HepG2 (cell line): ENCODE results near the gene SPATS2.

ENCODE experiments used
- CEBPB ChIP-seq: IDR thresholded peaks from 2 replicates; pipeline ENCODE4 v1.6.1; 2011; ENCODE audit warnings: low read depth, low read length, improper control_type of control experiment, borderline replicate concordance
- CTCF ChIP-seq: sonication (generic); formaldehyde crosslinking; IDR thresholded peaks from 2 replicates; pipeline ENCODE4 v1.5.0; 2020; ENCODE audit warnings: mild to moderate bottlenecking, missing genetic modification reagents, moderate library complexity
- MEIS1 ChIP-seq: sonication (generic); formaldehyde crosslinking; IDR thresholded peaks from 2 replicates; pipeline ENCODE4 v1.9.0; 2021; ENCODE audit warnings: mild to moderate bottlenecking, missing genetic modification reagents, moderate library complexity, borderline replicate concordance
- MIER3 ChIP-seq: IDR thresholded peaks from 2 replicates; pipeline ENCODE4 v1.6.1; 2016; ENCODE audit warnings: missing compliant biosample characterization, borderline replicate concordance
- NFRKB ChIP-seq: fragments of 450-650 bp; IDR thresholded peaks from 2 replicates; pipeline ENCODE4 v1.6.1; 2017
- POLR2A ChIP-seq, 2 experiments: IDR thresholded peaks; 2 replicates each; pipeline ENCODE4 v1.6.1; 2011; ENCODE audit warnings: low read depth in 2 of 2, low read length in 2 of 2, mild to moderate bottlenecking in 1 of 2, moderate library complexity in 1 of 2; ENCODE audit not compliant: insufficient read depth in 1 of 2
- TCF7 ChIP-seq: sonication (generic); IDR thresholded peaks from 2 replicates; pipeline ENCODE4 v1.6.1; 2016; ENCODE audit warnings: antibody characterized with exemption, low read depth
- ZNF441 ChIP-seq: sonication (generic); formaldehyde crosslinking; IDR thresholded peaks from 2 replicates; pipeline ENCODE4 v1.7.0; 2021; ENCODE audit warnings: missing genetic modification reagents, borderline replicate concordance
- ZNF589 ChIP-seq: sonication (generic); formaldehyde crosslinking; conservative IDR thresholded peaks from 2 replicates; pipeline ENCODE4 v1.8.0; 2022; ENCODE audit warnings: mild to moderate bottlenecking, moderate library complexity, missing genetic modification reagents
- ZNF670 ChIP-seq: sonication (generic); formaldehyde crosslinking; IDR thresholded peaks from 2 replicates; pipeline ENCODE4 v1.8.0; 2022; ENCODE audit warnings: mild to moderate bottlenecking, missing genetic modification reagents, borderline replicate concordance
- ZNF800 ChIP-seq: sonication (generic); formaldehyde crosslinking; IDR thresholded peaks from 2 replicates; pipeline ENCODE4 v1.4.0; 2020; ENCODE audit warnings: missing genetic modification reagents
- TF ChIP-seq, protein P1 (sequence below): sonication (generic); formaldehyde crosslinking; IDR thresholded peaks from 2 replicates; pipeline ENCODE4 v1.4.0; 2020; ENCODE audit warnings: missing genetic modification reagents, mild to moderate bottlenecking, borderline replicate concordance
- TF ChIP-seq, protein P2 (sequence below): sonication (generic); formaldehyde crosslinking; IDR thresholded peaks from 2 replicates; pipeline ENCODE4 v1.4.0; 2020; ENCODE audit warnings: missing genetic modification reagents

DNA sequence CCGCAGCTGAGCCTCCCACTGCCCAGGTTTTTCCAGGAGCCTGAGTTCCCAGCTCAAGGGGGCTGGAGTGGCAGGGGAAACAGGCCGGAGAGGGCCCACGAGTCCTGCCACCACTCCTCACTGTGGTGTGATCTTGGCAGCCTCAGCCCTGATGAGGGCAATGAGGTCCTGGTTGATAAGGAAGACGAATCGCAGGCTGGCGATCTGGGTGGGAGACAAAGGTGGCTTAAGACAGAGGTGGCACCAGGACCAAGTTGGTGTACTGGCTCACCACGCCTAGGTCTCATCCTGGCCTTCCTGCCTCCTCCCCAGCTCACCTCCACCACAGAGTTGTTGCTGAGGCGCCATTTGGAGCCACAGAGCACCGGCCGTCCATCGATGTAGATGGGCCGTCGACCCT is 191.3 kb downstream of the SPATS2 start:
- no peak for TF ChIP-seq CTCF (CRISPR knock-in tag)
- no peak for TF ChIP-seq TCF7
- no peak for TF ChIP-seq ZNF441 (CRISPR knock-in tag)
- no peak for TF ChIP-seq CEBPB
- TF ChIP-seq, protein P1, sequence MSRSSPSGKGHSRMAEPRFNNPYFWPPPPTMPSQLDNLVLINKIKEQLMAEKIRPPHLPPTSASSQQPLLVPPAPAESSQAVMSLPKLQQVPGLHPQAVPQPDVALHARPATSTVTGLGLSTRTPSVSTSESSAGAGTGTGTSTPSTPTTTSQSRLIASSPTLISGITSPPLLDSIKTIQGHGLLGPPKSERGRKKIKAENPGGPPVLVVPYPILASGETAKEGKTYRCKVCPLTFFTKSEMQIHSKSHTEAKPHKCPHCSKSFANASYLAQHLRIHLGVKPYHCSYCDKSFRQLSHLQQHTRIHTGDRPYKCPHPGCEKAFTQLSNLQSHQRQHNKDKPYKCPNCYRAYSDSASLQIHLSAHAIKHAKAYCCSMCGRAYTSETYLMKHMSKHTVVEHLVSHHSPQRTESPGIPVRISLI: no peak
- no peak for TF ChIP-seq ZNF800 (CRISPR knock-in tag)
- TF ChIP-seq, protein P2, sequence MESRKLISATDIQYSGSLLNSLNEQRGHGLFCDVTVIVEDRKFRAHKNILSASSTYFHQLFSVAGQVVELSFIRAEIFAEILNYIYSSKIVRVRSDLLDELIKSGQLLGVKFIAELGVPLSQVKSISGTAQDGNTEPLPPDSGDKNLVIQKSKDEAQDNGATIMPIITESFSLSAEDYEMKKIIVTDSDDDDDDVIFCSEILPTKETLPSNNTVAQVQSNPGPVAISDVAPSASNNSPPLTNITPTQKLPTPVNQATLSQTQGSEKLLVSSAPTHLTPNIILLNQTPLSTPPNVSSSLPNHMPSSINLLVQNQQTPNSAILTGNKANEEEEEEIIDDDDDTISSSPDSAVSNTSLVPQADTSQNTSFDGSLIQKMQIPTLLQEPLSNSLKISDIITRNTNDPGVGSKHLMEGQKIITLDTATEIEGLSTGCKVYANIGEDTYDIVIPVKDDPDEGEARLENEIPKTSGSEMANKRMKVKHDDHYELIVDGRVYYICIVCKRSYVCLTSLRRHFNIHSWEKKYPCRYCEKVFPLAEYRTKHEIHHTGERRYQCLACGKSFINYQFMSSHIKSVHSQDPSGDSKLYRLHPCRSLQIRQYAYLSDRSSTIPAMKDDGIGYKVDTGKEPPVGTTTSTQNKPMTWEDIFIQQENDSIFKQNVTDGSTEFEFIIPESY (CRISPR knock-in tag): no peak
- TF ChIP-seq MEIS1 (CRISPR knock-in tag): no peak
- TF ChIP-seq NFRKB: no peak
- TF ChIP-seq ZNF670 (CRISPR knock-in tag): no peak
- TF ChIP-seq MIER3: no peak
- no peak for TF ChIP-seq POLR2A (IDR thresholded peaks at IDR 0.05; ENCODE audit: insufficient read depth in 1 of 2, low read depth in 2 of 2, low read length in 2 of 2)
- TF ChIP-seq ZNF589 (CRISPR knock-in tag): no peak
